HEK293 (cell line): ENCODE data around the gene CENPQ.

Experiments
- CTCF ChIA-PET: fragments of 350-600 bp; formaldehyde crosslinking; extraction: SDS; loops from one replicate; lab custom pipeline; 2021; ENCODE audit warnings: antibody characterized with exemption; lab: Yijun Ruan, JAX
- POLR2A ChIA-PET: fragments of 300-600 bp; formaldehyde crosslinking; extraction: SDS; loops from one replicate; lab custom pipeline; 2020; ENCODE audit warnings: antibody characterized with exemption, inconsistent platforms; lab: Yijun Ruan, JAX
- H3K27ac ChIP-seq: fragments of 200-500 bp; sonication (Bioruptor generic); 2 replicates; pipeline ENCODE4 v1.5.1; 2014; ENCODE audit warnings: low read depth, low read length, control low read depth, inconsistent platforms; ENCODE audit errors: extremely low read depth
- H3K36me3 ChIP-seq, 2 experiments: fragments of 200-500 bp in 1 of 2; sonication (Bioruptor generic) in 1 of 2; 1 replicate in 1 of 2; 2 replicates in 1 of 2; pipeline ENCODE4 v1.5.1; 2014 to 2017; ENCODE audit warnings: inconsistent platforms in 2 of 2, low read length in 2 of 2; ENCODE audit not compliant: control insufficient read depth in 2 of 2, insufficient read depth in 1 of 2
- H3K4me1 ChIP-seq: fragments of 200-500 bp; sonication (Bioruptor generic); 2 replicates; pipeline ENCODE4 v1.5.1; 2014; ENCODE audit warnings: mild to moderate bottlenecking, low read length, inconsistent platforms; ENCODE audit not compliant: control insufficient read depth, insufficient read depth
- H3K4me3 ChIP-seq: 2 replicates; pipeline ENCODE4 v1.5.1; 2011; ENCODE audit warnings: low read depth, mild to moderate bottlenecking, control low read depth, low read length, moderate library complexity
- H3K9me3 ChIP-seq: fragments of 200-500 bp; sonication (Bioruptor generic); 2 replicates; pipeline ENCODE4 v1.5.1; 2014; ENCODE audit warnings: low read depth, low read length, inconsistent platforms; ENCODE audit not compliant: control insufficient read depth, insufficient read depth
- AEBP2 ChIP-seq: fragments of 450-650 bp; formaldehyde crosslinking; IDR thresholded peaks from 2 replicates; pipeline ENCODE4 v1.5.1; 2016; ENCODE audit warnings: missing biosample characterization, missing genetic modification characterization, borderline replicate concordance
- HOXD13 ChIP-seq: sonication (generic); formaldehyde crosslinking; IDR thresholded peaks from 2 replicates; pipeline ENCODE4 v1.8.0; 2022; ENCODE audit warnings: missing genetic modification reagents, borderline replicate concordance
- SCRT2 ChIP-seq: fragments of 450-650 bp; formaldehyde crosslinking; IDR thresholded peaks from 2 replicates; pipeline ENCODE4 v1.5.1; 2016; ENCODE audit warnings: missing biosample characterization, missing genetic modification characterization
- SETDB1 ChIP-seq: IDR thresholded peaks from one replicate; pipeline ENCODE4 v1.6.1; 2017; ENCODE audit warnings: mild to moderate bottlenecking, low read length, moderate library complexity, mixed read lengths; ENCODE audit not compliant: insufficient read length
- SP7 ChIP-seq: fragments of 450-650 bp; formaldehyde crosslinking; IDR thresholded peaks from 2 replicates; pipeline ENCODE4 v1.5.1; 2016; ENCODE audit warnings: missing biosample characterization, missing genetic modification characterization
- YY1 ChIP-seq: fragments of 450-650 bp; formaldehyde crosslinking; IDR thresholded peaks from 2 replicates; pipeline ENCODE4 v1.5.1; 2018; ENCODE audit warnings: missing biosample characterization, missing genetic modification characterization
- ZNF10 ChIP-seq: fragments of 450-650 bp; formaldehyde crosslinking; IDR thresholded peaks from 2 replicates; pipeline ENCODE4 v1.5.1; 2017; ENCODE audit warnings: missing biosample characterization, missing genetic modification characterization
- ZNF114 ChIP-seq: fragments of 450-650 bp; formaldehyde crosslinking; IDR thresholded peaks from 2 replicates; pipeline ENCODE4 v1.5.0; 2017; ENCODE audit warnings: missing biosample characterization, missing genetic modification characterization
- ZNF280D ChIP-seq: fragments of 450-650 bp; formaldehyde crosslinking; IDR thresholded peaks from 2 replicates; pipeline ENCODE4 v1.5.1; 2016; ENCODE audit warnings: missing biosample characterization, missing genetic modification characterization
- ZNF433 ChIP-seq: fragments of 450-650 bp; formaldehyde crosslinking; IDR thresholded peaks from 2 replicates; pipeline ENCODE4 v1.5.1; 2016; ENCODE audit warnings: missing biosample characterization, missing genetic modification characterization, low read depth
- ZNF513 ChIP-seq: fragments of 450-650 bp; IDR thresholded peaks from 2 replicates; pipeline ENCODE4 v1.5.1; 2018; ENCODE audit warnings: missing biosample characterization, missing genetic modification characterization
- ZNF518A ChIP-seq: fragments of 450-650 bp; formaldehyde crosslinking; conservative IDR thresholded peaks from 2 replicates; pipeline ENCODE4 v1.5.1; 2016; ENCODE audit warnings: low read depth, missing biosample characterization, missing genetic modification characterization
- ZNF558 ChIP-seq: fragments of 450-650 bp; formaldehyde crosslinking; IDR thresholded peaks from 2 replicates; pipeline ENCODE4 v1.5.1; 2016; ENCODE audit warnings: missing biosample characterization, missing genetic modification characterization
- ZNF785 ChIP-seq: fragments of 450-650 bp; formaldehyde crosslinking; IDR thresholded peaks from 2 replicates; pipeline ENCODE4 v1.5.1; 2016; ENCODE audit warnings: missing biosample characterization, missing genetic modification characterization

CENPQ gene

GRCh38 chr6:49514571-49515484 is 51.7 kb downstream of the CENPQ start:
- CTCF ChIA-PET = interaction anchor here (1.0 kb wide), 1 partner anchor 17 kb away, joined by 3 read pairs; no protein-coding TSS in a partner anchor
- TF ChIP-seq ZNF114 (tag by site-specific recombination) (no peak), ZNF280D (tag by site-specific recombination) (no peak), AEBP2 (no peak), YY1 (tag by site-specific recombination) (no peak), HOXD13 (no peak), SETDB1 (no peak), ZNF433 (tag by site-specific recombination) (no peak), ZNF558 (tag by site-specific recombination) (no peak), SP7 (tag by site-specific recombination) (no peak), ZNF785 (tag by site-specific recombination) (no peak), ZNF10 (tag by site-specific recombination) (no peak), ZNF518A (tag by site-specific recombination) (no peak), ZNF513 (tag by site-specific recombination) (no peak), SCRT2 (tag by site-specific recombination) (no peak)
- TF ChIP-seq, all 188 proteins: peak for 0
- no peak overlapping the region for H3K27ac ChIP-seq
- H3K9me3 ChIP-seq = no peaks in the 10 kb centered on the region
- no peaks in the 10 kb centered on the region for H3K36me3 ChIP-seq
- POLR2A ChIA-PET = no interaction called here
- no peak overlapping the region for H3K4me3 ChIP-seq
- no peaks in the 10 kb centered on the region for H3K4me1 ChIP-seq
